GM06990 (cell line): ENCODE results near the gene DDX24.

Source experiments
- DNase-seq: peaks from one replicate; pipeline ENCODE4 v3.0.0-alpha.2; 2011; ENCODE audit not compliant: insufficient read length; ENCODE audit errors: extremely low read depth
- H3K27me3 ChIP-seq: replicated peaks from 2 replicates; pipeline ENCODE4 v1.6.0; 2011; ENCODE audit warnings: low read length; ENCODE audit not compliant: control insufficient read depth, insufficient read depth
- H3K36me3 ChIP-seq: 2 replicates; pipeline ENCODE4 v1.5.1; 2011; ENCODE audit warnings: low read length; ENCODE audit not compliant: control insufficient read depth, insufficient read depth
- H3K4me3 ChIP-seq: replicated peaks from 2 replicates; pipeline ENCODE4 v1.5.1; 2011; ENCODE audit warnings: low read depth, mild to moderate bottlenecking, control low read depth, low read length
- CTCF ChIP-seq: IDR thresholded peaks from 2 replicates; pipeline ENCODE4 v1.5.1; 2011; ENCODE audit warnings: low read length, control low read depth, mild to moderate bottlenecking, inconsistent platforms; ENCODE audit not compliant: insufficient read depth, poor library complexity, severe bottlenecking

The DDX24 gene

DNA sequence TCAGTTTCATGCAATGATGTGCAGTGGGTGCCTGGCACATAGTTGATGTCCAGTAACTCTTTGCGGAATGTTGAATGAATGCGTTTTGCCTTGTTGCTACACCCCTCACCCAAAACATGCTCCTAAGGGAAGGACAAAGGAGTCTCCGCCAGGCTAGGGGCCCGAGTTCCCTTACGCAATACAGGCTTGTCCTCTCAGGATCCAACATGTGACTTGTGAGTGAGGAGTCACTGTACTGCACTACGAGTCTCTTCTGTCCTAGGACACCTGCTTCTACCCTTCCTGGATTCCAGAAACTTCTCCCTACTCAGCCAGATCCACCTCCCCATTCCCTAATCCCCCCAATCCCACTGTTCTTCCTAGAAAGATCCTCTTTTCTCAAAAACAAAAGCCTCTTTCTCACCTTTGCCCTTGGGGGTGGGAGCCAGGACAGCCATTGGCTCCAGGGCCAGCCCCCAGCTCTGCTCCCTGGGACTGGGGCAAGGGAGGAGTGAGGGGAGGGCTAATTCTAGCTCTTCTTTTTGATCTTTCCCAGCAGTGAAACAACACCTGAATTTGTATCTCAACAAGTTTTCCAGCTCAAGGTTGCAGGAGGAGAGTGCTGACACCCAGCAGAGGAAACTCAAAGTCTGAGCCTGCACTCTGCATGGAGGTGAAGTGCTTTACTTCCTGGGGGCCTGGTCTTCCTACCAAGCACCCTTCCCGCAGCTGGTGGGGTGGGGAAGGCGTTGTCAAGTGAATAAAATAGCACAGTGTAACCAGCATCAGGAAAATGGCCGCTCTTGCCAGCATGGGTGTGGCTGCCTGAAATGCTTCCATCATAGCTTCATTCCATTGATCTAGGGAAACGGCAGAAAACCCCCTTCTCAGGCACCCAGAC, 58.2 kb downstream of the DDX24 start:
- Histone ChIP-seq H3K36me3 (no peaks in the 10 kb centered on the region), H3K4me3 (no peak overlapping the region), H3K27me3 (no peaks in the 10 kb centered on the region)
- no peak for DNase-seq
- no peak for TF ChIP-seq CTCF

- Histone ChIP-seq H3K36me3 (no peaks in the 10 kb centered on the region), H3K4me3 (no peak overlapping the region), H3K27me3 (no peaks in the 10 kb centered on the region; the same call in 1 of the 2 replicates)
- no peak for TF ChIP-seq CTCF
- no peak for DNase-seq
These were observed 59.4 kb downstream of the DDX24 start for GRCh38 chr14:94021416-94022157.

DNA sequence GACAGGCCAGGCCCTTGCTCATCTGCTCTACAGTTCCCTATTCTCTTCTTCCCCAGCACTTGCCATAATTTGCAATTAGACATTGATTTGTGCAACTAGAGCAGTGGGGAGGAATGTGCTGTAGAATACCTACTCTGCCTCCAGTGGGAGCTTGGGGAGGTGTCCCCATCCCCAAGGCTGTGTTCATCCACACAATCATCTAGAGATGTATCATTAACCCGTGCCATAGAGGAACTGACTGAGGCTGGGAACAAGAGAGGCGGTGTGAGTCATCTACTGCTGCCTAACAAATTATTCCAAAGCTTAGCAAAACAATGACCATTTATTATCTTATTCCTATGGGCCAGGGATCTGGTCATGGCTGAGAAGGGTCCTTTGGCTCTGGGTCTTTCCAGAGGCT, 60.0 kb downstream of the DDX24 start:
- Histone ChIP-seq H3K4me3 (no peak overlapping the region), H3K36me3 (no peaks in the 10 kb centered on the region), H3K27me3 (no peaks in the 10 kb centered on the region; the same call in 1 of the 2 replicates)
- no peak for TF ChIP-seq CTCF
- DNase-seq = no peak

DNA sequence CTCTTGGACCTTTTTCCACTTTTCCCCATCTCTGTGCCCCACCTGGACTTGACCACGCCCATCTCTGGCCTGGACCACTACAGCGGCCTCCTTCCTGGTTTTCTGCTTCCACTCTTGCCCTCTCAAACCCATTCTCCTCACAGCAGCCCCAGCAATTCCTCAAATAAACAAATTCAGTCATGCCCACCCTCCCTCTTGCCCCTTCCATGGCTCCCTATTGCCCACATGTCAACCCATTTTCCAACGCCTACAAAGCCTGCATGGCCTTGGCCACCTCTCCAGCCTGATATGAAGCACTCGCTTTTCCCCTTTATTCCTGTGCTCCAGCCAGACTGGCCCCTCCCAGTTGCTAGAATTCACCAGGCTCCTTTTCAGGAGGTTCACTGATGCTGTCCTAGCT, 60.7 kb downstream of the DDX24 start:
- H3K27me3 ChIP-seq = no peaks in the 10 kb centered on the region; the same call in 1 of the 2 replicates
- H3K36me3 ChIP-seq = no peaks in the 10 kb centered on the region
- no peak for TF ChIP-seq CTCF
- H3K4me3 ChIP-seq = no peak overlapping the region
- DNase-seq = no peak

DNA sequence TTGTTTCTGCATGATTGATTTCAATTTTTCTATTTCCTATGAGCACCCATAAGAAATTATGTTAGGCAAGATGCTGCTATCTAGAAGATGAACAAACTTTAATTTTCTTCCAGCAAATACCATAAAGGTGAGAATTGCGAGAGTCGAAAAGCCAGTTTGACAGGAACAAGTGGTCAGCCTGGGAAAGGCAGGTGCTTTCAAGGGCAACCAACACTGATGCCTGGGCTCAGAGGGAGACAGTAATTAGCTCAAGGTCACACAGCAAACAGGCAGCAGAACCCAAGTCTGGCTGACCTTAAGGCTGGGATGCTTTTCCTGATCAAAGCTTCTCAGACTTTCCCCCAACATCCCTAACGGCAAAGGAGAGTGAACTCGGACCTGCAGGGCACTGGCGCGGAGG, 61.7 kb downstream of the DDX24 start:
- Histone ChIP-seq H3K4me3 (no peak overlapping the region), H3K27me3 (no peaks in the 10 kb centered on the region; the same call in 1 of the 2 replicates), H3K36me3 (no peaks in the 10 kb centered on the region)
- DNase-seq = no peak
- TF ChIP-seq CTCF = no peak
